ENCODE results near the gene TBL1Y. TPM values are rescaled to one million over a fixed set of nuclear protein-coding genes. Genes with fewer than 3 reads are reported as not detected.

Gene TBL1Y
- total and polyA plus RNA-seq, 2 of the 4 experiments (the other 2 are of a cell fraction), result not detected

DNA sequence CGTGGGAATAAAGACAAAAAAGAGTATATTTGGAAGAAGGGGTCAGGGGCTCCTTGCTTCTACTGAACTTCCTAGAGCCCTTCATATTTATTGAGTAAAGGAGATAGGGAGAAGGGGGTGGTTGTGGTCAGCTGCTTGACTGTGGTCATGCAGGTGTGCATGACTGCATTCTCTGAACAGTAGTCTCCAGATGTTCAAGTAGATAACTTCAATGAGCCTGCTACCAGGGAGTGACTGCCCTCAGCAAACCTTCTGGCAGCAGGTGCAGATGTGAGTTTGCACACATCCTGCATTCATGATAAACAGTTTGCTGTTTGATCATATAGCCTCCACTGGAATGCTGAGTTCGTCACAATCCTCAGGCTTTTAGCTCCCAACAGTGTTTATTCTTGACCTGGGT lies 10.6 kb downstream of the TBL1Y start:
- Histone ChIP-seq H3K4me3 (ENCODE audit: insufficient read depth, low read depth, low read length) (no peak overlapping the region), H3K27ac (ENCODE audit: insufficient read depth, low read length) (no peak overlapping the region), H3K27me3 (ENCODE audit: control insufficient read depth, insufficient read depth, low read length) (no peaks in the 10 kb centered on the region), H3K79me1 (ENCODE audit: low read depth in 1 of 2, low read length in 2 of 2) (no peaks in the 10 kb centered on the region), H2BK120ac (ENCODE audit: low read depth, low read length) (no peak overlapping the region), H3K4me1 (ENCODE audit: control insufficient read depth, insufficient read depth, low read length) (no peaks in the 10 kb centered on the region), H2BK20ac (ENCODE audit: low read depth, low read length) (no peak overlapping the region), H2BK15ac (ENCODE audit: low read depth, low read length) (no peak overlapping the region), H2BK5ac (ENCODE audit: low read depth, low read length, poor library complexity, severe bottlenecking) (no peak overlapping the region), H4K5ac (ENCODE audit: low read depth, low read length) (no peak overlapping the region), H3K4me2 (ENCODE audit: low read depth, low read length) (no peak overlapping the region), H3K9me3 (ENCODE audit: control insufficient read depth, insufficient read depth, low read length) (no peaks in the 10 kb centered on the region), H3K14ac (replicated peaks; ENCODE audit: low read depth, low read length) (no peak overlapping the region), H3K18ac (ENCODE audit: low read depth, low read length) (no peak overlapping the region), H2AFZ (replicated peaks; ENCODE audit: low read length, poor library complexity) (no peak overlapping the region), H3K56ac (ENCODE audit: extremely low read depth, insufficient read depth, low read length) (no peak overlapping the region), H3K9me1 (ENCODE audit: insufficient read depth, low read length) (no peaks in the 10 kb centered on the region), H2AK9ac (replicated peaks; ENCODE audit: low read depth, low read length, poor library complexity) (no peak overlapping the region), H4K8ac (ENCODE audit: low read depth in 2 of 2, low read length in 2 of 2) (no peak overlapping the region), H2AK5ac (ENCODE audit: low read depth, low read length) (no peak overlapping the region), H3K4ac (ENCODE audit: low read depth, low read length) (no peak overlapping the region), H3K23ac (ENCODE audit: low read depth, low read length) (no peak overlapping the region), H4K91ac (ENCODE audit: insufficient read depth, low read depth, low read length) (no peak overlapping the region), H4K20me1 (ENCODE audit: insufficient read depth, low read length) (no peaks in the 10 kb centered on the region), H3K36me3 (ENCODE audit: control insufficient read depth, insufficient read depth, low read length) (no peaks in the 10 kb centered on the region), H3K9ac (ENCODE audit: low read depth, low read length) (no peak overlapping the region)
- TF ChIP-seq RFX5 (IDR thresholded peaks at IDR 0.05; ENCODE audit: low read depth, low read length), result no peak
- POLR2A ChIA-PET (ENCODE audit: unreplicated experiment), result no interaction called here
- DNase-seq (no peak), ATAC-seq (ENCODE audit: low read depth) (no peak)
- intact Hi-C loops (cut with micrococcal nuclease) (no loop called here), in situ Hi-C loops (cut with MboI; ENCODE audit: low sequenced_read_pairs) (no loop called here), dilution Hi-C loops (cut with HindIII; ENCODE audit: low sequenced_read_pairs, unreplicated experiment) (no loop called here)
- CTCF ChIA-PET, result no interaction called here
- WGBS, 2 experiments (ENCODE audit: extremely low coverage in 2 of 2, insufficient read length in 1 of 2), result no CpG with 5 or more reads among the region's 2 CpGs
- BruUV-seq (replicated peaks), result no TSS peak

All from IMR-90 (cell line).